Neural cell (in vitro differentiated cells): ENCODE results near the gene POLN.

ENCODE experiments used
- POLR2AphosphoS5 ChIP-seq: IDR thresholded peaks from 2 replicates; pipeline ENCODE4 v1.6.1; 2012
- TF ChIP-seq, protein P1 (sequence below): fragments of 450-650 bp; IDR thresholded peaks from 2 replicates; pipeline ENCODE4 v1.5.1; 2014; ENCODE audit warnings: antibody characterized with exemption, mild to moderate bottlenecking, moderate library complexity; ENCODE audit not compliant: poor library complexity, severe bottlenecking

DNA sequence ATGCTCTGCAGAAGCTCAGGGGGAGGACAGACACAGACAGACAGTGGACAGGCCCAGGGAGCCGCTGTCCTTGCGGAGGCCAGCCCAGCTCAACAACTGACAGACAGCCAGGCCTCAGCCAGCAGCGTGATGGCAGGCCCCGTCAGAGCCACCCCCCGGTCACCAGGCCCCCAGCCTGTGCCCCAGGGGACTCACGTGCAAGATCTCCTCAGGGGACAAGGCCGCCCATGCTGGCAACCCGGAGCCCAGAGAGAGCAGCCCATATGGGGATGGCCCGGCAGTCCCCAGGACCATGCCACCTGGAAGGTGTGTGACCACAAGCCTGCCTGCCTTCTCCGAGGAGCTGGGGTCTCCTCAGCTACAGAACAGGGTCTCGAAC is 48.0 kb upstream of the POLN start:
- TF ChIP-seq POLR2AphosphoS5: no peak
- TF ChIP-seq, protein P1, sequence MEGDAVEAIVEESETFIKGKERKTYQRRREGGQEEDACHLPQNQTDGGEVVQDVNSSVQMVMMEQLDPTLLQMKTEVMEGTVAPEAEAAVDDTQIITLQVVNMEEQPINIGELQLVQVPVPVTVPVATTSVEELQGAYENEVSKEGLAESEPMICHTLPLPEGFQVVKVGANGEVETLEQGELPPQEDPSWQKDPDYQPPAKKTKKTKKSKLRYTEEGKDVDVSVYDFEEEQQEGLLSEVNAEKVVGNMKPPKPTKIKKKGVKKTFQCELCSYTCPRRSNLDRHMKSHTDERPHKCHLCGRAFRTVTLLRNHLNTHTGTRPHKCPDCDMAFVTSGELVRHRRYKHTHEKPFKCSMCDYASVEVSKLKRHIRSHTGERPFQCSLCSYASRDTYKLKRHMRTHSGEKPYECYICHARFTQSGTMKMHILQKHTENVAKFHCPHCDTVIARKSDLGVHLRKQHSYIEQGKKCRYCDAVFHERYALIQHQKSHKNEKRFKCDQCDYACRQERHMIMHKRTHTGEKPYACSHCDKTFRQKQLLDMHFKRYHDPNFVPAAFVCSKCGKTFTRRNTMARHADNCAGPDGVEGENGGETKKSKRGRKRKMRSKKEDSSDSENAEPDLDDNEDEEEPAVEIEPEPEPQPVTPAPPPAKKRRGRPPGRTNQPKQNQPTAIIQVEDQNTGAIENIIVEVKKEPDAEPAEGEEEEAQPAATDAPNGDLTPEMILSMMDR: no peak
